ENCODE results near the gene BTBD2.

The BTBD2 gene

DNA sequence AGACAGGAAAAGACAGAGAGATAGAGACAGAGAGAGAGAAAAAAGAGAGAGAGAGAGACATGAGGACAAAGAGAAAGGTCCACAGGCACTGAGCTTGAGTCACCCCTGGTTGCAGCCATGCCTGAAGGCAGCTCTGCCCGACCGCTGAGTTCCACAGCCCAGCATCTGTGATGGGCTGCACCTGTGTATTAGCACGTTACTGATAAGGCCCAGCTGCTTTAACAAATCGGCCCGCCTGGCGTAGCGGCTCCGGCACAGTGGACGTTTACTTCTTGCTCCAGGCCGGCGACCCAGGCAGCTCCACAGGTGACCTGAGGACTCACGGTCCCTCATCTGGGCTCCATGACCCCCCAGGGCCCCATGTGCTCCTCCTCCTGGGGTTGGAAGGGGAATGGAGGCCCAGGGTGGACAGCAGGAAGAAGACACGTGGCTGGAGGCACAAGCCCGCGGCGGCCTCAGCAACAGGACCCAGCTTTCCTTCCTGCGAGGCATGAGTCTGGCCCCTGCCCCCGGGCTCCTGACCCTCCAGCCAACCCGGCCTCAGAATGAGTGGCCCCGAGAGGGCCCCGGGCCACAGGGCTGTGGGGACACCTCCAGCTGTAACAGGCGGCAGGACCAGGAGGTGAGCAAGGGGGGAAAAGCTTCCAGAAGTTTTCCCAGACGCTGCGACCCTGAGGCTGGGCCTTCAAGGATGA lies 78.5 kb downstream of the BTBD2 start:
- no peak for DNase-seq

DNA sequence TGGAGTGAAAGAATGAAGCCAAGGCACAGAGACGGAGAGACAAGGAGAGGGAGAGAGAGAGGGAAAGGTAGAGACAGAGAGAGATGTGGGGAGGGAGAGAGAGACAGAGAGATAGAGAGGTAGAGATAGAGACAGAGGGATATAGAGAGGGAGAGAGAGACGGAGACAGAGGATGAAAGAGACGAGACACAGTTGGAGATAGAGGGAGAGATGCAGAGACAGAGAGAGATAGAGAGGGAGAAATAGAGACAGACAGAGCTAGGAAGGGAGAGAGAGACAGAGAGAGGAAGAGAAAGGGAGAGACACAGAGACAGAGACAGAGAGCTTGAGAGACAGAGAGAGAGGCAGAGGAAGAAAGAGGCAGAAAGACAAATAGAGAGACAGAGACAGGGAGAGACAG lies 79.1 kb downstream of the BTBD2 start:
- no peak for DNase-seq

- DNase-seq, result no peak
These were observed 79.9 kb downstream of the BTBD2 start for GRCh38 chr19:1935484-1936208.
